NCI-H524 (cell line): ENCODE data around the gene TMEM161A.
"Not testable (repeated sequence)": the region's sequence is repeated elsewhere in the genome, so short reads cannot be mapped to it uniquely, and the experiment has no call there.

ENCODE experiments used
- DNase-seq, 2 experiments: peaks; one replicate each; lab custom pipeline; 2025; lab: John Stamatoyannopoulos, UW

Gene TMEM161A

DNA sequence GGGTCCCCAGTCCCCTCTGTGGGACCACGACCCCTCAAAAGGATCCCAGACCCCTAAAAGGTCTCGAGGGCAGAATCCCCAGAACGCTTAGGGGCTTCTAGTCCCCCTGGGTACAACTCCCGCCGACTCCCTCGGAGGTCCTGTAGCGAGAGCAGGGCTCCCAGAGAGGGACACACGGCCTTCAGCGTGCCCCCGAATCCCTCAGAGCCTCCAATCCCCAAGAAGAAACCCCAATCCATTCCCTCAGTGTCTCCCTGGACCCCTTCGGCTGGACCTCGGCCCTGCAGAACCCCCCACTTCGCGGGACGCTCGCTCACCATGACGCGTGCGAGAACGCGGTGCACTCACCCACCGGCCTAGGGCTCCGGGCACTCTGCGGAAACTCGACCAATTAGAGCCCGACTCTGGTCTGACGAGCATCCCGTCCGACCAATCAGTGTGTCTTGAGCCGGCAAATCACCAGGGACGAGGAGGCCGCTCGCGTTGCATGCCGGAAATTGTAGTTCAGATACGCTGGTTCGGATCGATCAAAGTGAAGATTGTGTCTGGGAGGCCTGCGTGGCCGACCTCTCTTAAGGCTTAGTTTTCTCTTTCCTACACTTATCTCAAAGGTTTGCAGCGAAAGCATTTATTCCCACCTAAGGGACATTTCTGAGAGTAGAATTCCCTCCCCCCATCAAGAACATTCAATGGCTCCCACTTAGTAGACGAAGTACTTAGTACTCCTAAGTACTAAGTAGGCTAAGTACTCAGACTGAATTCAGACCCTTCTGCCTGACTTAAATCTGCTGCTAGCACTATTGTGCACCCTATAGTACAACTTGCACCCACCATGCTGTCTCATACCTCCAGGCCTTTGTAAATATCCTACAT, at the start of gene TMEM161A:
Gene TMEM161A, minus strand, starts transcription at position 370 of the 873 bp plus-strand sequence. Its CDS starts 50 bp downstream, at position 320.
- peak; percentile 96 to 99 for DNase-seq

DNA sequence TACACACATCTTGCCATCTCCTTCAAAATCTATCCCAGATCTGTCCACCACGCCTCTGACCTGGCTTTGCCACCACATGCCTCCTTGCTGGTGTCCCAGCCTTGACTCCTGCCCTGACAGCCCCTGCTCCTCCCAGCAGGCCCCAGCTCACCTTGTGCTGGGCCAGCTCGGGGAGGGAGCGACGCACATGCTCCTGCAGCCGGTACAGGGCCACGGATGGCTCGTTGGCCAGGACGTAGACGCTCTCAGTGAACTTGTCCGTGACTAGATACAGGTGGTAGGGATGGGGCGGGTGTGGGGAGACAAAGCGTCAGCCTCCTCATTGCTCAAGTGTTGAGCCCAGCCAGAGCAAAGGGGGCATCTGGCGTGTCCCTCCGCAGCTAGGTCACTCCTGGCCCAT, 48.5 kb upstream of the TMEM161A start:
- no peak for DNase-seq

DNA sequence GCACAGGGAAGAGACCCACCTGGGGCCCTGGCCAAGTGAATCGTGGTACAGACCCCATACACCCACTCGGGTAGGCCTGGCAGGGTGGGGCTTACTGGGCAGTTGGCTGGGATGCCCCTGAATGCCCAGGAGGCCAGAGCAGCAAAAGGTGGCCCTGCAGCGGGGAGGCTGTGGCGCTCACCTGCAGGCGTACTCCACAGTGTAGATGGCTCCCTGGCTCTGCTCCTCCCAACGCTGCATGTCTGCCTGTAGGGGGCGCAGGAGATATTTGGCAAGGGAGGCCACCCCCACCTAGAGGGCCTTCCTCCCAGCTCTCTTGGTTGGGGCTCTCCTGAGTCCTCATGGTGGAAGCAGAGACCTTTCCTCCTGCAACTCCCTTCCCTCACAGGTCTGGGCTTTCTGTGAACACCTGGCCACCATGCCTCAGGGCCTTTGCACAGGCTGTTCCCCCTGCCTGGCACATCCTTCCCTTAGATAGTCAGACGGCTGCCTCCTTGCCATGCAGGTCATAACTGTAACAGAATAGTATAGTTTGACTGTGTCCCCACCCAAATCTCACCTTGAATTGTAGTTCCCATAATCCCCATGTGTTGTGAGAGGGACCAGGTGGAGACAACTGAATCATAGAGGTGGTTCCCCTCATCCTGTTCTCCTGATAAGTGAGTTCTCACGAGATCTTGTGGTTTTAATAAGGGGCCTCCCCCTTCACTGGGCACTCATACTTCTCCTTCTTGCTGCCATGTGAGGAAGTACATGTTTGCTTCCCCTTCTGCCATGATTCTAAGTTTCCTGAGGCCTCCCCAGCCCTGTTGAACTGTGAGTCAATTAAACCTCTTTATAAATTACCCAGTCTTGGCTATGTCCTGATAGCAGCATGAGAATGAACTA, 47.8 kb upstream of the TMEM161A start:
- DNase-seq, result peak; percentile 72 to 80

DNA sequence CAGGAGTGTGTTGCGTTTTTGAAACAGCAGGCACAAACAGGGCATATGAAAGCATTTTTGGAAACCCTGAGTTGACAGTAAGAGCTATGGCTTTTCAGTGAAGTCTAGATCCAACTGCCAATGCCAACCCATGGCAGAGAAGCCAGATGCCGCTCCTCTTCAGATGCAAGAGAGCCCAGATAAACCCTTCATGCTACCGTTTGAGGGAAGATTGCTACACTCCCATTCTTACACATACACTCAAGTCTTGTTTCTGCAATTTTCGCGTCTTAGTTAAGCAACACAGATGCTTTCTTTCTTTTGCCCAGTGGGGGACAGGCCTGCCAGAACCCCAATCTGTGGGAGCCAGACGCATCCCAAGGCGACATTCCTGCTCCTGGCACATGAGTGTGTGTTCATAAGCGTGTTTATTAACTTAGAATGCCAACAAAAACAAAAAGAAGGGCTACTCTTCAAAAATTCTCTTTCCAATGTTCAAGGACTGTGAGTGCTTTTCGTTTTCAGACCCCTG, 43.3 kb upstream of the TMEM161A start:
- no peak for DNase-seq

DNA sequence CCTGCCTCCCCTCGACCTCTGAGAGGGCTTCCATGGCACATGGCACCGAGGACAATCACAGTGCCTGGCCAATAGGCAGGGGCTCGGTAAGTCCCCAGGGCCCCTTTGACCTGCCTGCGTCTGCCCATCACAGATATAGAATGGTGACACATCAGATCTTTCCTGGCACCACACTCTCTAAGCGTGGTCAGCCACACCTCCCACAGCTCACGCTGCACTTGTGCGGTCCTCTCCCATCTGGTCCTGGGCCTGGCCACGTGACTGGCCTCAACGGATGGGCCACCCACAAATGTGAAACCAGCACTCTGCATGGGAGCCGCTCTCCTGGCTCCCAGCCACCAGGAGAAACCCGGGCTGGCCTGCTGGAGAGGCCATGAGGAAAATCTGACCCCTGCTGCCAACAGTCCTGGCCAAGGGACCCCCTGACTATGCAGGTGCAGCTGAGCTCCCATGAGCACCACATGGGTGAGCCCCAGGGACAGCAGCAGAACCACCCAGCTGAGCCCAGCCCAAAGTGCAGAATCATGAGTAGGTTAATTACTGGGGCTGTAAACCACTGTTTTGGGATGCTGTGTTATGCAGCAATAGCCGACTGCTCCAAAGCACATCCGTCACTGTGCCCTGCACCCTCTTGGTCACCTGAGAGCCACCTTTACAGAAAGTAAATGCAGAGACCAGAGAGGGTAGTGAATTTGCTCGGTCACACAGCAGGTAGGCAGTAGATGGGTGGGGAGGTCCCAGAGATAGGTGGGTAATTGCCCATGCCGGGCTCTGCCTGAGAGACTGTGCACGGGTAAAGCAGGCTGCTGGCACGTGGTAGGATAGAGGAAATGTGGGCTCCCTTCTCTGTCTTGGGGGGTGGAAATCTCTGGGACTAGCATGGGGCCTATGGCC, 41.5 kb upstream of the TMEM161A start:
- peak in 1 of 2 experiments; percentile 27 for DNase-seq

DNA sequence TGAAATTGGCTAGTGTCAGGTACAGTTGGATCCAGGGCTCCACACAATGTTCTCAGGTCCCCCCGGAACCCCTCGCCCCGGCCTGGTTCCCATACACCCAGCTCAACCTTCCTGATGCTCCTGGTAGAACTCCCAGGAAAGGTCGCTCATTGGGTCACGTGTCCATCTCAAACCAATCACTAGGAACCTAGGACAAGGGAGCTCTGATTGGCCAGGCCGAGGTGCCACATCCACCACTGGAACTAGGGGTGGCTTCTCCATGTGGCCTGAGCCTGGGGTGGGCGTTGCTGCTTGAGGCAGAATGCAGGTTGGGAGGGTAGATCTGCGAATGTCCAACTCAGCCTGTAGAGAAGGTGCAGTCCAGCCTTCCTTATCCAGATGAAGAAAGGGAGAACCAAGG, 38.7 kb upstream of the TMEM161A start:
- no peak for DNase-seq

DNA sequence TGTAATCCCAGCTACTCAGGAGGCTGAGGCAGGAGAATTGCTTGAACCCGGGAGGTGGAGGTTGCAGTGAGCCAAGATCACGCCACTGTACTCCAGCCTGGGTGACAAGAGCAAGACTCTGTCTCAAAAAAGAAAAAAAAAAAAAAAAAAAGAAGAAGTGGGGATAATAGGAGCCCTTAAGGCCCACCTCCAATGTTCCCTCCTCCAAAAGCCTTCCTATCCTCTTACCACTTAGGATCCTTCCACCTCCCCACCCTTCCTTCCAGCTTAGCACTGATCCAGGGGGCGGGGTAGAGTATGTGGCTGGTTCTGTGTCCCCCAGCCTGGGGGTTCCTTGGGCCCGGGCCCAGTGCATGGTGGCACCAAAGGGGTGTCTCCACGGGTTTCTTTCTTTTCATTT, 35.0 kb upstream of the TMEM161A start:
- DNase-seq, result not testable (repeated sequence)

DNA sequence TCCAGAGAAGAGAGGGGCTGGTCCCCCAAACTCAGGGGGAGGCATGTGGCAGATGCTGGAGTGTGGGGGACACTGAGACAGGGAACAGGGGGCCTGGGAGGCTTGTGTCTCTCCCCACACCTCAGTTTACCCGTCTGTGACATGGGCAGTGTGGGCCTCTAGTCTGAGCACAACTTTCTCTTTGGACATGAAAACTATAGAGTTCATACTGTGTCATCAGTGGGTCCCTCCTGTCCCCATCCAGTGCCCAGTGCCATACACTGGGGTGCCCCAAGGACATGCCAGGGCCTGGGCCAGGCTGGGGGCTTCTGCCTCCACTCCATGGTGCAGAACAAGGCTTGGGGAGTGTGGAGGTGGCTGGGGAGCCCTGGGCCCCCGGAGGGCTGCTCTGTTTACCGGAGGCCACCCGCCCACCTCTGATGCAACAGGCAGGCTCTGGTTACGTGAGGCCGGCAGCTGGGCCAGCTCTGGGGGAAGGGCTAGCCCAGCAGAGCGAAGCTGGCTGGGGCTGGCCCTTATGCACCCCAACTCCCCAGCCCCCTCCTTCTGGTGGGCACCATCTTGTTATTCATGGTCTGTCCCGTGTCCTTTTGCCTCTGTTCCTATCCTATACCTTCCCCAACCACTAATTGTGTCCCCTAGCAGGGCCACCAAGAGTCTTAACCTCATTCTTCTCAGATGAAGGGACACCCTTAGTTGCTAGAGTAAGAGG, 33.7 kb upstream of the TMEM161A start:
- DNase-seq, result no peak

DNA sequence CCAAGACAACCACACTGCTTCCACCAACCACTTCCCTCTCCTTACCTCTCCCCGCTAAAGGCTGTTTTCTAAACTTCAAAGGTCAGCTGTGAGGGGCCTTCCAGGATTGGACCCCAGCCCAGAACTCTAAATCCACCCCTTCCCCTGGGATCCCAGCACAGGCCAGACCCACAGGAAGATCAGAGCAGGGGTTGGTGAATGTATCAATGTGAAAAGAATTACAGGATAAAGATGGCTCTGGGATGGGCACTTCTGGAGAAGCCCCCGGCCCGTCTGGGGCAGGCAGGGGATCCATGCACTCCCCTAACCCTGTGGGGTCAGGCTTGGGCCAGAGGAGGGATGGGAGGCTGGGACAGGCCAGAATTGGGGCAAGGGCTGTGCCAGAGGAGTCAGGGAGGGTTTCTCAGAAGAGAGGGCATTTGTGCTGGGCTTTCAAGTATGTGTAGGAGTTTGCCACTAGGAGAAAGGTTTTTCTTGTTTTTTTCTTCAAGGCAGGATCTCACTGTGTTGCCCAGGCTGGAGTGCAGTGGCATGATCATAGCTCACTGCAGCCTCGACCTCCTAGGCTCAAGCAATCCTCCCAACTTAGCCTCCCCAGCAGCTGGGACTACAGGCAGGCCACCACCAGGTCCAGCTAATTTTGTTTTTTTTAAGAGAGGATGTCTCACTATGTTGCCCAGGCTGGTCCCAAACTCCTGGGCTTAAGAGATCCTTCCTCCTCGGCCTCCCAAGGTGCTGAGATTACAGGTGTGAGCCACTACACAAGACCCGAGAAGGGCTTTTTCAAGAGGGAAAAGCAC, 32.8 kb upstream of the TMEM161A start:
- DNase-seq, result no peak

DNA sequence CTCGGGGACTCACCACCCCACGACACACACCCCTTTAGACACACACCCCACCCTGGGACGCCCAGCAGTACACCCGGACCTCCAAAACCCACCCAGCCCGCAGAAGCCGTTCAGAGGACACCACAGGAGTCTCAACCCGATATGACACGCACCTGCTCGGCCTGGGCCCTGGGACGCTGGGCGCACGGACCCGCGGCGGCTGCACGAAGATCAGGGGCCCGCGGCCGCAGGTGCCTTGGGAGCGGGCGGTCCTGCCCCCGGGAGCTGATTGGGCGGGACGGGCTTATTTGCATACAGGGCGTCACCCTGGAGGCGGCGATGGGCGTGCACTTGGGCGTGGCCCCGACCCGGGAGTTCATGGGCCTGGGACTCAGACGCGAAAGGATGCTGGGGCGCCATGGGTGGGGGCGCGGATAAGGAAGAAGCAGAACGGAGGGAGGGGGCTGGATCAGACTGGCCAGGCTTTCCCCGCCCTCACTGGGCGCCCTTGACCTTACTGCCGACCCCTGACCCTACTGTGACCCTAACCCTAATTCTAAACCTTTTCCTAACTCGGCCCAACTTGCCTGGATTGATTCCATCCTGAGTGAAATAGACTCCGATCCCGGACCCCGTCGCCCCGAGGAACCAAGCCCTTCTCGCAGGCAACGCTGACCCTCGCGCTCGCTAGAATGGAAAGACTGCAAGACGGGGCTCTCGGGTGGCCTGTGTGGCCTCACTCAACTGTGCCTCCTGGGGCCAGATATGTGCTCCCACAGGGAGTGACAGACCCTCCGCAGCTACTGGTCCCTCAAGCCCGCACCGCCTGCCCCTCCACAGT, 32.0 kb upstream of the TMEM161A start, which contains the start of gene MEF2B:
Gene MEF2B, minus strand, starts transcription at position 211 of the 820 bp plus-strand sequence. CDS start 19,528 bp downstream, outside the sequence.
- peak; percentile 65 to 79 for DNase-seq

DNA sequence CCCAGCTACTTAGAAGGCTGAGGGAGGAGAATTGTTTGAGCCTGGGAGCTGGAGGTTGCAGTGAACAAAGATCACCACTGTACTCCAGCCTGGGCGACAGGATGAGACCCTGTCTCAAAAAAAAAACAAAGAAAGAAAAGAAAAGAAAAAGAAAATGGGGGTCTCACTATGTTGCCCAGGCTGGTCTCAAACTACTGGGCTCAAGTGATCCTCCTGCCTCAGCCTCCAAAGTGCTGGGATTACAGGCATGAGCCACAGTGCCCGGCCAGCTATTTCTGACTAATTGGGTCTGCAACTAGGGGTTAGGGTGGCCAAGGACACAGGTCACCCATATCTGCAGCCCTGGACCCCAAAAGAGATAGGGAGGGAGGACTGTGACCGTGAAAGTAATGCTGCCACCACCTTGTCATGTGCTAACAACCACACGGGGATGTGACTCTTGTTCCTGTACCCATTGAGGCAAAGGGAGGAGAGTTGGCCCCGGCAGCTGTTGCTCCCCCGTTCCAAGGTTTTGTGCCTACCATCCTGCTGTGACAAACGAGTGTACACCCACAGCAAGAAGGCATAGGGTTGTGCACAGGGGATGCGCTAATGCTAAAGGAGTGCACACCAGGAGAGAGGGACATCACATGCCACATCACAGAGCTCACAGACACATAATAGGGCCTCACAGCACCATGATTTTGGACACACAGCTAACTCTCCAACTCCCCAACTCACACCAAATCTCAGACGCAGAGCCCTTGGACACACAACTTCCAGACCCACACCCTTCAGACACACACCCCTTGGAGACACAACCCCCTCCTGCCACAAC, 31.2 kb upstream of the TMEM161A start:
- no peak for DNase-seq

DNA sequence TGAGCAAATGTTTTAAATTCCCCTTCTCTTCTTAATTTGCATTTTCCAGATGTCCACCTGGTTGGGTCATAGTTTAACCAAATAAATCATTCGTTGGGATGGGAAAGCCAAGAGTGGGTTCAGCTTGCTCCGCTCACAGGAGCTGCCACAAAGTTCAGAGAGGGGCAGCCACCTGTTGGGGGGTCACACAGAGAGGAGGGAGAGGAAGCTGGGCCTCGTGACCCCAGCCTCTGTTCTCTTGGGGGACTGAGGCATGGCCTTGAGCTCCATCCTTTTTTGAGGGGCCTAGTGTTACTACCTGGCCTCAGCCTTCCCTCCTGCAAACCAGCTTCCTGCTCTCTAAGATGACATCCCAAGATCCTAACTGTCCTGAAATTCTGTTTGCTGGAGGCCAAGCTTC, 29.3 kb upstream of the TMEM161A start:
- no peak for DNase-seq

DNA sequence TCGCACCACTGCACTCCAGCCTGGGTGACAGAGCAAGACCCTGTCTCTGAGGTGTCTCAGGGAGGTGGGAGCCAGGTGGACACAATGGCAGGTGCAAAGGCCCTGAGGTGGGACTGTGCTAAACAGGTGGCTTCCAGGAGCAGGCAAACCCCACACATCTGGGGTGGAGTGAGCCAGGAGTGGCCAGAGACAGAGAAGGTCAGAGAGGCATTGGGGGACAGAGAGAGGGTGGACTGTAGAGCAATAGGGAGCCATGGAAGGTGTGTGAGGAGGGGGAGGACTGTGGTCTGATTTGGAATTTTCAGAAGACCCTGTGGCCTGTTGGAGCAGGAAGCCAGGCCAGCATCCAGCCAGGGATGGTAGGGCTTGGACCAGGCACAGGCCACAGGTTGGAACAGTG, 27.1 kb upstream of the TMEM161A start:
- no peak for DNase-seq

DNA sequence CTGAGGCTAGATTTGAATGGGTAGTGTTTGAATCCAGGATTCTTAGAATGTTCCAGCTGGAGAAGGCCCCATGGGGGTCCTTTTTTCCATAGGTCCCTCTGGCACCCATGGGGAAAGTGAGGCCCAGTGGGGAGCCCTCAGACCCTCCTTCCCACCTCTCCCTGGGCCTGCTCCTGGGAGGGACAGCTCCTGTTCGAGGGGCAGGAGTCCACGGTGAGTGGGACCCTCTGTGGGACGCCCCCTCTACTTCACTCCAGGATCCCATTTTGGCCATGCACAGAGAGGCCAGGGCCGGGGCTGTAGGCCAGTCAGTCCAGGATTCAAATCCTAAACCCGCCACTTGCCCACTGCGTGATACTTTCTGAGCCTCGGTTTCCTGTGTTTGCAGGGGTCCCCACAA, 24.2 kb upstream of the TMEM161A start:
- no peak for DNase-seq

DNA sequence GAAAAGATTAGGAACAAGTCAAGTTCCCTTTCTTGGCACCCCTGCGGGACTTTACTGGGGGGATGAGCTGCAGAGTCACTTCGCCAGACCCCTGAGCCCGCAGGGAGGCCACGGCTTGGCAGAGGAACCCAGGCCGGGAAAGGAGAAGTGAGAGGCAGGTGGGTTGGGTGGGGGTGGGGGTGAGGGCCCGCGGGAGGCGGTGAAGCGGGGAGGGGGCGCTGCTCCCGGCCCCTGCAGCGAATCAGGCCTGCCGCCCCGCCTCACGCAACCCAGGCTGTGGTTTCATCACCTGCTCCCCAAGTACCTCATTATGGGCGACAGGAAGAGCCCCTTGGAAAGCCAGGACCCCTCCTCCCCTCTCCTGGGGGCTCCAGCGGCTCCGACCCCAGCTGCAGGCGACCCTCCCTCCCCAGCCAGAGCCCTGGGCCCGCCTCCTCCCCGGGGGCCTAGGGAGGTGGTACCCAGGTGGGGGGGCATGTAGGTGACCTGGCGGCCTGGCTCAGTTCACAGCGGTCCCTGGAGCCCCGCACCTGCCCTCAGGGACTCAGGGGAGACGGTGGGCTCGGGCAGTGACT, 22.3 kb upstream of the TMEM161A start:
- DNase-seq, result no peak

DNA sequence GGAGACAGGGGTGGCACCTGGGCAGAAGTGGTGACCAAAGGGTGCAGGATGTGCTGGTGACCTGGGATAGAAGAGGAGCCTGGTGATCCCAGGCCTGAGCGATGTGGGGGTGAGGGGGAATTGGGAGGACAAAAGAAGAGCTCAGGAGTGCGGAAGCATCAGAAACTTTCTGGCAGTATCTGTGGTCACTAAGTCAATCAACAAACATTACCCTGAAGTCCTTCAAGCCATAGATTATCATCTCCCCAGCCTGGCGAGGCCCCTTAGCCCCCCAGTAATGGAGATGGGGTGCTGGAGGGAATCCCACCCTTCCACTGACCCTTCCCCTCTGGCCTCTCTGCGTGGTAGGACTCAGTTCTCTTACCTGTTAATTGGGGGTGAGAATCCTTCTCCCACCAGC, 21.3 kb upstream of the TMEM161A start:
- no peak for DNase-seq

DNA sequence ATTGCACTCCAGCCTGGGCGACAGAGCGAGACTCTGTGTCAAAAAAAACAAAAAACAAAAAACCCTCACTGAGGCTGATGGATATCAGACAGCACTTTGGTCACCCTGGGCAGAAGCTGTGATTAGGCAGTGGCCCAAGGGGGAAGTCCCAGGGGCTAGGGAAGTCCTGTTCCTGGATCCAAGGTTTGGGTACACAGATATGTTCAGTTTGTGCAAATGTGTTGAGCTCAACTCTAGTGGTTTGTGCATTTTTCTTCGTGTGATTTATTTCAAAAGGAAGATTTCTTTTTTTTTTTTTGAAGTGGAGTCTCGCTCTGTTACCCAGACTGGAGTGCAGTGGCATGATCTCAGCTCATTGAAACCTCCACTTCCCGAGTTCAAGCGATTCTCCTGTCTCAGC, 19.5 kb upstream of the TMEM161A start:
- no peak for DNase-seq
